Measurements from ENCODE around the gene C1orf185.
"Not testable (repeated sequence)": the region's sequence is repeated elsewhere in the genome, so short reads cannot be mapped to it uniquely, and the experiment has no call there.

The C1orf185 gene

DNA sequence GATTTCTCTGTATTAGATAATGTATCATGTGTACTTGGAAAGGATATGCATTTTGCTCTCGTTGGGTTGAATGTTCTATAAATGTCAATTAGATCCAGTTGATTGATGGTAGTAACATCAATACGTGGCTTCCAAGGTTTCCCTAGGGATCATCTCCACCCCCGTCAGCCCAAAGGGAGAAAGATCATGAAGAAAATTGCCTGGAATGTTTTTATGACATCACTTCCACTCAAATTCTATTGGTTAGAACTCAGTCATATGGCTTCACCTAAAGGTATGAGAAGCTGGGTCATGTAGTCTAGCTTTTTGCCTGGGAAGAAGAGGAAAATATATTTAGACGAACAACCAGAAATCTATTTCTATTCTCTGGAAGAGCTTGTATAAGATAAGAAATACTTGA lies at the start of gene C1orf185:
Gene C1orf185, plus strand, starts transcription at position 253 of the 400 bp plus-strand sequence. Its CDS starts 6 bp downstream, at position 259.
- DNase-seq, result no peak

DNA sequence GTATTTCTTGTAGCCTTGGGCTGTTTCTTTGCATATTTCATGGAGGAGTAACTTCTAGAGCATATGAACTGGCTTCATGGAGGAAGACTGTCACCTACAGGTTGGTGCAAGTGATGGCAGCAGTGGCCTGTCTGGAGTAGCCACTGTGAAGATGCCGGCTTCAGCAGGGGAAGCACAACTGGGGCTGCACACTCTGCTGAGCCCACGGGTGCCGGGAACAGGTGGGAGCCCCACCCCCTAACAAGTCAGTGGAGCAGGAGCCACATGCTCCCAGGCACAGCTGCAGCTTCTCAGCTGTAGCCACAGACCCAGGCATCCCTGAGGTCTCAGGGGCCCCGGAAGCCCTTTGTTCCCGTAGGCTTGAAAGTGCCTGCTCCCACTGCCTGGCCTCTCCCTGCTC lies 43.2 kb upstream of the C1orf185 start:
- no peak for DNase-seq

DNA sequence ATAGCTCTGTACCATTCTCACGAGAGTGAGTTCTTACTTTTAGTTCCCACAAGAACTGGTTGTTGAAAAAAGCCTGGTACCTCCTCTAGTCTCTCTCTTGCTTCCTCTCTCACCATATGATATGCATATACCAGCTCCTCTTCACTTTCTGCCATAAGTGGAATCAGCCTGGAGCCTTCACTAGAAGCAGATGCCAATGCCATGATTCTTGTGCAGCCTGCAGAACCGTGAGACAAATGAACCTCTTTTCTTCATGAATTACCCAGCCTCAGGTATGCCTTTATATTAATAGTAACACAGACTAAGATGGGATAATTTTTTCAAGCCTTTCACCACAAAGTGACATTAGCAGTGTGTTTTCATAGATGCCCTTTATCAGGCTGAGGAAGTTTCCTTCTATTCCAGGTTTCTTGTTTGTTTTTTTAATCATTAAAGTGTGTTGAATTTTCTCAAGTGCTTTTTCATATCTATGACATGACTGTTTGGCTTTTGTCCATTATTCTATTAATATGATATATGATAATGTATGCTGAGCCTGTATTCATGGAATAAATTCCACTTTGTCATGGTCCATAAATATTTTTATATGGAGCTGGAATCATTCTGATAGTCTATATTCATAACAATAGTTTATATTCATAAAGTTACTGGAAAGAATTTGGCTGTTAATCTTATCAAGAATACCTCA lies 40.7 kb upstream of the C1orf185 start:
- no peak for DNase-seq

DNA sequence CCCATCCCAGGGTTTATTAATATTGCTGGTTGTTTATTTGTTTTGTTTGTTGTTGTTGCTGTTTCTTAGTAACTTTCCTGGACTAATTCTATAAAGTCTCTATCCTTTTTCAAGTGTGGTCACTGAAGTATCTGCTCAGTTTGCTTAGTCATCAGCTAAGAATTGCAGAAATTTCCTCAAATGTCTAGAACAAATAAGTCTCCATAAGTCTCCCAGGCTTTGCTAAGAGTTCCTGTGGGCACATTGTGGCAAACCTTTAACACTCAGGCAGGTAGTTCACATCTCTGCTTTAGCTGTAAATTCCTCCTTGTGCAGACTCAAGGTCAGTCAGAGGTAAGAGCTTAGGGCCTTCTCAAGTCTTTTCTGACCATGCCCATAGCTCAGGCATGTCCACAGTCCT lies 38.9 kb upstream of the C1orf185 start:
- DNase-seq, result no peak

DNA sequence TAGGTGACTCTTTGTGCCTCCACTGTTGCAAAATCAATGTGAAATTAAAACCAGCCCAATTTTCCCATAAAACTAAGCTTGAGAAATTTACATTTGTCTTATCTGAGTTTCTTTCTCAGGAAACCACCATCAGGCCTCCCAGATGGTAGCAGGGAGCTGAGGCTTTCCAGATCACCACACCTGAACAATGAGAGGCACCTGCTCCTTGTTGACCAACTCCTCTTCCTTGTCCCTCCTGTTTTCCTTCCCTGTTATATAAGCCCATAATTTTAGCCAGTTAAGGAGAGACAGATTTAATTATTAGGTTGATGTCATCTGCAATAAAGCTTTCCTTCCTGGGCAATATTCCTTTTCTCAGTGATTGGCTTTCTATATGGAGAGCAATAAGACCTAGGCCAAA lies 32.0 kb upstream of the C1orf185 start:
- DNase-seq, result no peak

DNA sequence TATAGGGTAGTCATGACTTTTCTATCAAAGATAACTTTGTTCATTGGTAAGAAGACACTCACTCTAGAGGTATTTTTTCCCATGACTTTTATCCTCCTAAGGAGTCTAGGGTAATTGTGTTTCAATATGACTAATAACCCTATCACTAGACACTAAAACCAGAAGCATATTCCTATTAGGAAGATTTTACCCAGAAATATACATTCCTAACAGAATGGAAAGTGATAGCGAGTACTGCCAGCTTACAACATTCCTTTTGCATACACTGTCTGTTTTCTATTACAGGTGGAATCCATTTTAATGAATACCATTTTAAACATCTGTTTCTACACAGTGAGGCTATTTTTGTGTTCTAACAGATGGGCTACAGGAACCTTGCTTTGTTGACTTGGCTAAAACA lies 31.4 kb upstream of the C1orf185 start:
- DNase-seq, result no peak

DNA sequence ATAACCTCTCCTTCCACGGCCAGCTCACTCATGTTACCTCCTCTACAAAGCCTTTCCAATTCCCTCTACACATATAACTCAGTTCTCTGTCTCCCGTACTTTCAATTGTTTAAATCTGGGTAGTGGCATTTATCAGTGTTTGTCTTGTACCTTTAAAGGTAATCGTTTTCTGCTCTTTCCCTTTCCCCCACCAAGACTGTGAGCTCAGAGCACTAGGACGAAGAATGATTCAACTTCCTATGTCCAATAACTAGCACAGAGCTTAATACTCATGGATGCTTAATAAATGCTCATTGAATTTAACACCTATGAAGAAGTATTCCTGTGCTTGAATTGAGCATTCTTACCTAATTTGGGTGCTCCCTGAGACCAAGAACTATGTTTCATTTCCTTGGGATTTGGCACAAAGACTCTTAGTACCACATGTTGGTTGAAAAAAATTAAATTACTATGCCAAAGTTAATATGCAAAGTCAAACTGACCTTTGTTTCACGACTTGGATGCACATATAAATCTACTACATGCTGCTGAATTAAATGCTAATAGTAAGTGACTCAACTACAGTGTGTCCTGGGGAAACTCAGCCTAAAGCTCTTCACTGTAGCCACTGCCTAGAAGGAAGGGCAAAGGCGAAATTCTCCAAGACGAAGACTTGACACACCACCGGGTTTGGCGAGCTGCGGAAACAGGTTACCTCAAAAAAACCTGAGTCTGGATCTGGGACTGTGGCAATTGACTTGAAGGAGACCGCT lies 30.6 kb upstream of the C1orf185 start:
- no peak for DNase-seq

DNA sequence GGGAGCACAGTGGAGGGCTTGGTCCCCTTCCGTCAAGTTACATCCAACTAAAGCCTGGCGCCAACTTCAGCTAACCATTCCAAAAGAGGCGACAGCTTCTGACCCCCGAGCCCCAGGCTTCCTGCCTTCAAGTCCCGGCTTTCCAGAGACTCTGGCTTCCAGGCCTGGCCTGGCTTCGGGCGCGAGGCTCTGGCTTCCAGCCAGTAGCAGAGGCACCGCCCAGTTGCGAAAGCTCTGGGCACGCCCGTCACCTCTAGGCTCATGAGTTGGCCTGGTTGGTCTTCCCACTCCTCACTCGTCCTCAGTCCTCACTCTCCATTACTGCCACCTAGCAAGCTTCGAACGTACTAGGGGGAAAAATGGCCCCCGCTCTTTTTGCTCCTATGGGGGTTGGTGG lies 30.0 kb upstream of the C1orf185 start:
- no peak for DNase-seq

DNA sequence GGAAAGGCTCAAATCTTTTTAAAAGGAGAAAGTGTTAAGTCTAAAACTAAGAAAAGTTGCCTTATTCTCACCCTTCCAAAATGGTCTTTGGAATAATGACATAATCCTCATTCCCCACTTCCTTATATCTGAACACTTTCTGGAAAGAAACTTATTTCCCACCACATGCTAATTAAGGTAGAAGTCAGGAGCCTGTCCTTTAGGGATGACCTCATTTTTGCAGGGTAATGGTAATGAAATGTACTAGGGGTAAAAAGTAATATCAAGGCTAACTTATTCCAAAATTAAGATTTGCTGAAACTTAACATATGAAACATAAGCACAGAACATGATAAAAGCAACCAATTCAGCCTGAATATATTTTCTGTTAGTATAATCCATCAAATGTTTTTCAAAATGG lies 29.4 kb upstream of the C1orf185 start:
- no peak for DNase-seq

DNA sequence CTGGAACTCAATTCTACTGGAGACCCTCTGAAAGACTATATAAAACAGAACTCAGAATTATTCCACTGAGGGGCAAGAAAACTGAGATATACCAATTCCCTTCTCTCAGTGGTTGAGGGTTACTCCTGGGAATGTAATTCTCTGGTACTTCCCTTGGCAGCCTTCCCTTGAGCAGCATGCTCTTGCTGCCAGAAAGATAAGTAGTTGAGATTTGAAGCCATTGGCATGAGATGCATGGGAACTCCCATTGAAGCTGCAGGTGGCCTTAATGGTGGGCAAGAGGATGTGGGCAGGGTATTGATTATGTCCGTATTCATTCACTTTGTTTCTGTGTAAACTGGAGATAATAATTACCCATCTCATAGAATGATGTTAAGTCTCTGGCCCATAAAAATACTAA lies 28.6 kb upstream of the C1orf185 start:
- DNase-seq, result no peak

DNA sequence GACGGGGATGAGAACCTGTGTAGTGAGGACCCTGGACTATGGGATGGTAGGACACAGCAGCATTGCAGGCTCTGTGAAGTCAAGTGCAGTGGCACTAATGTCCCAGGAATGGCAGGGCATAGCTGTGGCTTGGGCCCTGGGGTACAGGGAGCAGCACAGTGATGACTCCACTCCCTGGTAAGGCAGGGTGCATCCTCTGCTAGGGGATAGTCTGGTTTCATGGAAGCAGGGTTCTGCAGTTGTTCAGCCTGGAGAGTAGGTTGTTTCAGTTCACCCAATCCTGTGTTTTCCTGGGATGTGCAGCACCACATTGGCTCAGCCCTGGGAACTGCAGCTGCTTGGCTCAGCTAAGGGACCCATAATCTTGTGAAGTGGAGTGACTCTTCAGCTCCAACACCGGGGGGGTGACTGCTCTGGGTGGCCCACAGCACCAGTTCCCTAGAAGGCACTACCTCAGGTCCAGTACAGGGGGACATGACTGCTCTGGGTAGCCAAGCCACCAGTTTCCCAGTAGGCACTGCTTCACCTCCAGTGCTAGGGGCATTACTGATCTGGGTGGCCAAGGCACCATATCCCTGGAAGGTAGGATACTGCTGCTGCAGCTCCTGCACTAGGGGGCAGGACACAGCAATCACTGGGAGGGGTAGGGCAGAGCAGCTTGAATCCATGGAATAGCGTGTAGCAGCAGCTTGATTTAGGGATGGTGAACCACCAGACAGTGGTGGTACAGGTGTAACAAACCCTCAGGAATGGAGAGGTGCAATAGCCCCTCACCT lies 15.3 kb upstream of the C1orf185 start:
- DNase-seq, result no peak

DNA sequence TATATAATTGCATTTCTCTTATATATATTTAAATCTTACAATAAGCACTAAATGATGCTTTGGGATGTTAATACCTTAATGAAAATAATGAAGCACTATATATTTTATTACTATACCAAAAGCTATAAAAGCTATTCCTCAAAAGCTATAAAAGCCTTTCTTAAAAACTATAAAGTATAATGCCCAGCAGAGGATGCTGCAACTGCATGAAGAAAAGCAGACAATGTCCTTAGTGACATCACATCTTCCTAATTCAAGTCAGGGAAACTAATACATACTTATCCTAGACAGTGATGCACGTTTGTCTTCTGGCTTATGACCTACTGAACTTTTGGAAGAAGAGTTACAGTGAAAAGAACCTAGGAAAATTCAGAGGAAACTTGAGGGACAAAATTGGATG lies 13.6 kb upstream of the C1orf185 start:
- DNase-seq, result no peak

DNA sequence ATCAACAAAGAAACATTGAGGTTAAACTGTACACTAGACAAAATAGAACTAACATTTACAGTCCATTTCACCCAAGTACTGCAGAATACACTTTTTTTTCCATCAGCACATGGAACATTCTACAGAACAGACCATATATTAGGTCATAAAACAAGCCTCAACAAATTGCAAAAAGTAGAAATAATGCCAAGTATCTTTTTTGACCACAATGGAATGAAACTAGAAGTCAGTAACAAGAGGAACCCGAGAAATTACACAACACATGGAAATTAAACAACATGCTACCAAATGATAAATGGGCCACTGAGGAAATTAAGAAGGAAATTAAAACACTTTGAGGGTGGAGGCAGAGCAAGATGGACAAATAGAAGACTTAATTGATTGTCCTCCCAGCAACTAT lies 8.4 kb upstream of the C1orf185 start:
- no peak for DNase-seq

DNA sequence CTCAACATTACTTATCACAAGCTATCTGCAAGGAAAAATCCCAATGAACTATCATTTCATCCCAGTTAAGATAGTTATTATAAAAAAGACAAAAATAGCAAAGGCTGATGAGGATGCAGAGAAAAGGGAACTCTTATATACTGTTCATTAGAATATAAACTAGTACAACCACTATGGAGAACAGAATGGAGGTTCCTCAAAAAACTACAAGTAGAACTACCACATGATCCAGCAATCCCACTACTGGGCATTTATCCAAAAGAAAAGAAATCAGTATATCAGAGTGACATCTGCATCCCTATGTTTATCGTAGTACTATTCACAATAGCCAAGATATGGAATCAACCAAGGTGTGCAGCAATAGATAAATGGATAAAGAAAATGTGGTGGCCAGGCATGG lies 4.9 kb upstream of the C1orf185 start:
- DNase-seq, result no peak

DNA sequence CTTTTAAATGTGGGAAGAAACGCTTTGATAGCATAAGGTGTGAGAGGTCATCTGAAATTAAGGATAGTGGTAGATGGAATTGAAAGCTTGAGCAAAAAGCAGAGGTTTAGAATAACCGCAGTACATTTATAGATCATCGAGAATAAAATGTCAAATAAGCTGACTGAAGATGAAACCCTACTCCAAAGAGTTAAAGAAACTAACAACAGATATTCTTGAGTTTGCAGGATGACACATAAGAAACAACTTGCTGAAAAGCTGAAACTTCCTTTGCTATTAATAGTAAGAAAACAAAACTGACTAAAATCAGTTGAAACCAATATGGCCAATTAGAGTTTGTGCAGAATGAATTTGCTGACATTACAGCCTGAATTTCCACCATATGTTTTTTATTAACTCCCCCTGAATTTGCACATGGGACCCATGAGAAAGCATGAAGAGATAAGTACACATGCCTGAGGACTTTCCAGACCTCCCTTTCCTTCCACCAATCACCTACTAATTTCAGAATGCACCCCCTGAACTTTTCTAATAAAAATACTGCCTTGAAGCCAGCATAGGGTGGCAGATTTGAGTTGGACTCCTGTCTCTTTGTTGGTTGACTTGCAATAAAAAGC lies 1.7 kb upstream of the C1orf185 start:
- peak; percentile 30 for DNase-seq

DNA sequence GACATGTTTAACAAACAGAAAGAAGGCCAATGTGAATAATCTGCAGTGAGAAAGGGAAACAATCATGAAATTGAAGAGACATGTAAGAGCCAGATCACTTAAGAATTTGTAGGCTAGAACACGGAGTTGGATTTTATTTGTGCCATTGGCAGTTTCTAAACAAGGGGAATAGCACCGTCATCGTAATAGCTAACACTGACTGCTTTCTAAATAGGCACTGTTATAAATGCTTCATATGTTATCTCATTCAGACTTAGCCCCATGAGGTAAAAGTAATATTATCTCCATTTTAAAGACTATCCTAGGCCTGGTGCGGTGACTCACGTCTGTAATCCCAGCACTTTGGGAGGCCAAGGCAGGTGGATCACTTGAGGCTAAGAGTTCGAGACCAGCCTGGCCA lies 12.1 kb downstream of the C1orf185 start:
- DNase-seq, result no peak

DNA sequence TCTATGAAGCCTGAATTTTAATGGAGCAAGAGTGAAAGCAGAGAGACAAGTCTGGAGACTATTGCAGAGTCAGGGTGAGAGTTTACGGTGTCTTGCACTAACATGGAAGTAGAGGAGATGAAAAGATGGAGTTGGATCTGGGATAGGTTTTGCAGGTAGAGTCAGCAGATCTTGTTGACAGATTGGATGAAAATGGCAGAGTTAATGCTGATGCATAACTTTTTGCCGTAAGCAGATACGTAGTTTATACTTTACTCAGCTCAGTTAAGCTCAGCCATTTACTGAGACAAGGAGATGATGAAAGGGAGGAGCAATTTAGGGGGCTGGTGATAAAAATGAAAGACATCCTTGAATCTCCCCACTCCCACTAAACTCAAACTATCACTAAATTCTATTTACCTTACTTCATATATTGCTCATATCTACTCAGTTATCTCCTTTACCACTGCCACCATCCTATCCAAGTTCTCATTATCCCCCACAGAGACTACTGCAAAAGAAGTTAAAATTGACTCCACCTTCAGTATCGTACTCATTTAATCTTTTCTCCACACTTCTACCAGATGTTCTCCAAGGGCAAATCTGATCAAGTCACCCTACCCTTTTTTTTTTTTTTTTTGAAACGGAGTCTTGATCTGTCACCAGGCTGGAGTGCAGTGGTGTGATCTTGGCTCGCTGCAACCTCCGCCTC lies 13.8 kb downstream of the C1orf185 start:
- DNase-seq, result no peak

DNA sequence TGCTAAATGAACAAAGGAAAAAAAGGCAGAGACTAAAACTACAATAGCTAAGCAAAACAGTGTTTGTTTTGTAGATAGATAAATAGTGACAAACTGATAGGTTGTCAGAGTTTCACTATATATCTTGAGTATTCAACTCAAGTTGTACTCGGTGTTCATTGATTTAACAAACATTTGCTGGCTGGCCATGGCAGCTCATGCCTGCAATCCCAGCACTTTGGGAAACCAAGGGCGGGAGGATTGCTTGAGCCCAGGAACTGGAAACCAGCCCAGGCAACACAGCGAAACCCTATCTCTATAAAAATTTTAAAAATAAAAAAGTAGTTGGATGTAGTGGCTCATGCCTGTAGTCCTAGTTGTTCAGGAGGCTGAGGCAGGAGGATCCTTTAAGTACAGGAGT lies 17.3 kb downstream of the C1orf185 start:
- no peak for DNase-seq

DNA sequence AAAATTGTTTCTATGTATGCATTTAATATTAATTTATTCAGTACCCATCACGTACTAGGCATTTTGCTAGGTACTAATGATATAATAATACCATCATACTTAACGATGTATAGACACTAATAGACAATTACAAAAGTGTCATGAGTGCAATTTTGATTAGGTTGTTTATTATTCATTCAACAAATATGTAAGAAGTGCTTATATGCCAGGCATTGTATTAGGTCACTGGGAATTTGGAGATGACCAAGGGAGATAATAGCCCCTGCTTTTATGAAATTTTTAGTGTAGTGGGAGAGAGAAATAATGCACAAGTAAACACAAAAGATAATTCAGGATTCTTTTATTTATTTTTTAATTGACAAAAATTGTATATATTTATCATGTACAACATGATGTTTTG lies 18.6 kb downstream of the C1orf185 start:
- no peak for DNase-seq

DNA sequence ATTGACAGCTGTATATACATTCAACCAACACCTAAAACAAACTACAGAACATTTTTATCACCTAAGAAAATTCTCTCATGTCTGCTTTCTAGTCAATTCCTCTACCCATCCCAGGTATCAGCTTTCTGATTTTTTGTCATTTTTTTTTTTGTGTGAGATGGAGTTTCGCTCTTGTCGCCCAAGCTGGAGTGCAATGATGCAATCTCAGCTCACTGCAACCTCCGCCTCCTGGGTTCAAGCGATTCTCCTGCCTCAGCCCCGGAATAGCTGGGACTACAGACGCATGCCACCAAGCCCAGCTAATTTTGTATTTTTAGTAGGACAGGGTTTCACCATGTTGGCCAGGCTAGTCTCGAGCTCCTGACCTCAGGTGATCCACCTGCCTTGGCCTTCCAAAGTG lies 25.1 kb downstream of the C1orf185 start:
- not testable (repeated sequence) for DNase-seq

DNA sequence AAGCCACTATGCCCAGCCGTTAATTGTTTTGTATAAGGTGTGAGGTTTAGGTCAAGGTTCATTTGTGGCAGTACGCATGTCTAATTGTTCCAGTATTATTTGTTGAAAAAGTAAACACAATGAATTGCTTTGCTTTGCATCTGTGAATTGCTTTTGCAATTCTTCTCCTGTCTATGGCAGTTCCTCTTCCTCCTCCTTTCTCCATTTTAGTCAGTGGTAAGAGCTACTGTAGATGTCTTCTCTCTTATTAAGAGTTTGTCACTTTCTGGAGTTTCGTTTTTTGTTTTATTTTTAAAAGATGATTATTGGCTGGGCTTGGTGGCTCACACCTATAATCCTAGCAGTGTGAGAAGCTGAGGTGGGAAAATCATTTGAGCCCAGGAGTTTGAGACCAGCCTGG lies 29.2 kb downstream of the C1orf185 start:
- no peak for DNase-seq

DNA sequence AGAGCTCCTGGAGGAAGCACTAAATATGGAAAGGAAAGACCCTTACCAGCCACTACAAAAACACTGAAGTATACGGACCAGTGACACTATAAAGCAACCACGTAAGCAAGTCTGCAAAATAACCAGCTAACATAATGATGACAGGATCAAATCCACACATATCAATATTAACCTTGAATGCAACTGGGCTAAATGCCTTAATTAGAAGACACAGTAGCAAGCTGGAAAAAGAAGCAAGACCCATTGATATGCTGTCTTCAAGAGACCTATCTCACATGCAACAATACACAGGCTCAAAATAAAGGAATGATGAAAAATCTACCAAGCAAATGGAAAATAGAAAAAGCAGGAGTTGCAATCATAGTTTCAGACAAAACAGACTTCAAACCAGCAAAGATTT lies 31.0 kb downstream of the C1orf185 start:
- DNase-seq, result no peak

DNA sequence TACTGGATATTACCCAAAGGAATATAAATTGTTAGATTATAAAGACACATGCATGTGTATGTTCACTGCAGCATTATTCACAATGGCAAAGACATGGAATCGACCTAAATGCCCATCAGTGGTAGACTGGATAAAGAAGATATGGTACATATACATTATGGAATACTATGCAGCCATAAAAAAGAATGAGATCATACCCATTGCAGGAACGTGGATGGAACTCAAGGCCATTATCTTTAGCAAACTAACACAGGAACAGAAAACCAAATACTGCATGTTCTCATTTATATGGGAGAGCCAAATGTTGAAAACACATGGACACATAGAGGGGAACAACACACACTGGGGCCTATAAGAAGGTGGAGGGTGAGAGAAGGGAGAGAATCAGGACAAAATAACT lies 35.7 kb downstream of the C1orf185 start:
- DNase-seq, result not testable (repeated sequence)

Data from activated CD4-positive, alpha-beta T cell treated with anti-CD3 and anti-CD28 coated beads, Interleukin-10, Interleukin-2, amounts not matched to agents 100 ng/mL and 50 ng/mL, durations not matched to agents 16 hours and 8 hours (primary cell).